ENCODE results near the gene SHC2.

DNA sequence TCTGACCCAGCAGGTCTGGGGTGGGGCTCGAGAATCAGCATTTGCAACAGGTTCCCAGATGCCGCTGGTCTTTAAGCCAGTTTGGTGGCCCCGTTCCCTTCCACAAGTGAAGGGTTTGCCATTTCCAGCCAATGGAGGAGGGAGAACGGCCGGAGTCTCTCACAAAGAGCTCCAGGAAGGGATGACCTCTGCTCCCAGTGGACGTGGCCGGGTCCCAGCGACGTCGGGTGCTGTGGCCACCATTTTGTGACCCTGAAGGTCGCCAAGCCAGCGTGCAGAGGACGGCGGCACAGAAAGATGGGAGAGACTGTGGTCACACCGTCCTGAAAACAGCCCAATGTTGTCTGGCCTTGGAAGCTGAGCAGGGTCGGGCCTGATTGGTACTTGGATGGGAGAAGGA is 8.0 kb downstream of the SHC2 start:
- no peak for TF ChIP-seq POLR2AphosphoS5 (IDR thresholded peaks at IDR 0.05; ENCODE audit: borderline replicate concordance, low read depth, low read length)
- TF ChIP-seq EZH2 (IDR thresholded peaks at IDR 0.05): no peak

All from SK-N-MC (cell line).